Neural progenitor cell (in vitro differentiated cells): ENCODE data around the gene MASP2. TPM values are rescaled to one million over a fixed set of nuclear protein-coding genes. Genes with fewer than 3 reads are reported as not detected.

Experiments
- DNase-seq: peaks from one replicate; pipeline ENCODE4 v3.0.0-alpha.2; 2016; ENCODE audit warnings: low spot score
- H2AFZ ChIP-seq: fragments of 200-600 bp; sonication (generic); replicated peaks from 2 replicates; pipeline ENCODE4 v1.6.1; 2016; ENCODE audit warnings: antibody characterized with exemption
- H3F3A ChIP-seq: fragments of 200-600 bp; sonication (generic); 2 replicates; pipeline ENCODE4 v1.6.1; 2016; ENCODE audit warnings: antibody characterized with exemption, low read depth
- H3K27ac ChIP-seq: fragments of 200-600 bp; sonication (generic); 2 replicates; pipeline ENCODE4 v1.5.1; 2016; ENCODE audit warnings: mild to moderate bottlenecking
- H3K27me3 ChIP-seq: fragments of 200-600 bp; sonication (generic); 2 replicates; pipeline ENCODE4 v1.6.1; 2016; ENCODE audit warnings: mild to moderate bottlenecking, moderate library complexity
- H3K36me3 ChIP-seq: fragments of 200-600 bp; sonication (generic); 2 replicates; pipeline ENCODE4 v1.5.1; 2016
- H3K4me1 ChIP-seq: fragments of 200-600 bp; sonication (generic); 2 replicates; pipeline ENCODE4 v1.6.1; 2016; ENCODE audit warnings: mixed run types
- H3K4me2 ChIP-seq: fragments of 200-600 bp; sonication (generic); 2 replicates; pipeline ENCODE4 v1.6.1; 2016
- H3K4me3 ChIP-seq: fragments of 200-600 bp; sonication (generic); 2 replicates; pipeline ENCODE4 v1.5.1; 2016
- H3K79me2 ChIP-seq: fragments of 200-600 bp; sonication (generic); 2 replicates; pipeline ENCODE4 v1.6.1; 2016; ENCODE audit warnings: low read depth
- H3K9ac ChIP-seq: fragments of 200-600 bp; sonication (generic); 2 replicates; pipeline ENCODE4 v1.6.1; 2016
- H3K9me3 ChIP-seq: fragments of 200-600 bp; sonication (generic); 2 replicates; pipeline ENCODE4 v1.5.1; 2016; ENCODE audit warnings: low read depth
- H4K20me1 ChIP-seq: fragments of 200-600 bp; sonication (generic); 2 replicates; pipeline ENCODE4 v1.6.1; 2016; ENCODE audit warnings: low read depth
- H3K27ac Mint-ChIP-seq: 3 replicates; pipeline ENCODE4 v1.8.0; 2021; ENCODE audit warnings: mixed read lengths
- H3K27me3 Mint-ChIP-seq: 2 replicates; pipeline ENCODE4 v1.8.0; 2022; ENCODE audit warnings: low read depth, mild to moderate bottlenecking, inconsistent platforms, moderate library complexity, mixed read lengths; ENCODE audit not compliant: insufficient read depth
- H3K36me3 Mint-ChIP-seq: 3 replicates; pipeline ENCODE4 v1.8.0; 2021; ENCODE audit warnings: mixed read lengths
- H3K4me1 Mint-ChIP-seq: 3 replicates; pipeline ENCODE4 v1.8.0; 2021; ENCODE audit warnings: mixed read lengths
- H3K4me3 Mint-ChIP-seq: 3 replicates; pipeline ENCODE4 v1.8.0; 2021; ENCODE audit warnings: mild to moderate bottlenecking, moderate library complexity, mixed read lengths
- H3K9me3 Mint-ChIP-seq: 3 replicates; pipeline ENCODE4 v1.8.0; 2020; ENCODE audit warnings: mixed read lengths
- CTCF ChIP-seq: fragments of 200-600 bp; sonication (generic); IDR thresholded peaks from 2 replicates; pipeline ENCODE4 v1.5.1; 2017; ENCODE audit warnings: antibody characterized with exemption, mild to moderate bottlenecking
- EZH2 ChIP-seq: fragments of 200-600 bp; sonication (generic); IDR thresholded peaks from 2 replicates; pipeline ENCODE4 v1.6.1; 2017; ENCODE audit warnings: antibody characterized with exemption, mild to moderate bottlenecking, moderate library complexity
- EZH2phosphoT487 ChIP-seq: fragments of 200-600 bp; sonication (generic); IDR thresholded peaks from 2 replicates; pipeline ENCODE4 v1.6.1; 2017; ENCODE audit warnings: antibody characterized with exemption
- total RNA-seq: library from RNA; depleted of rRNA; stranded (reverse); fragments of >200 nt; gene quantifications from 2 replicates; pipeline ENCODE4 v1.2.3, GENCODE V29; 2015; ENCODE audit warnings: low replicate concordance

MASP2 gene
- total RNA-seq, 1 donor from 2014 or later, result not detected

GRCh38 chr1:11025618-11026017, 21.4 kb downstream of the MASP2 start:
- H3K4me3 Mint-ChIP-seq, result no peak overlapping the region
- Histone ChIP-seq H3F3A (peaks cover 73% of the 10 kb centered on the region), H3K79me2 (peaks cover 13% of the 10 kb centered on the region), H3K4me3 (no peak overlapping the region), H3K27me3 (no peaks in the 10 kb centered on the region), H3K4me2 (no peak overlapping the region), H3K27ac (peak overlapping the region; percentile 6), H3K36me3 (peaks cover 35% of the 10 kb centered on the region), H3K9ac (no peak overlapping the region), H4K20me1 (peaks cover 48% of the 10 kb centered on the region), H2AFZ (no peak overlapping the region), H3K9me3 (no peaks in the 10 kb centered on the region), H3K4me1 (no peaks in the 10 kb centered on the region)
- no peak overlapping the region for H3K27ac Mint-ChIP-seq
- H3K9me3 Mint-ChIP-seq, result no peaks in the 10 kb centered on the region
- no peak for TF ChIP-seq CTCF
- TF ChIP-seq EZH2, result no peak
- no peak for TF ChIP-seq EZH2phosphoT487
- no peaks in the 10 kb centered on the region for H3K4me1 Mint-ChIP-seq
- H3K27me3 Mint-ChIP-seq, result peaks cover 2% of the 10 kb centered on the region
- peaks cover 30% of the 10 kb centered on the region for H3K36me3 Mint-ChIP-seq
- DNase-seq, result no peak

GRCh38 chr1:11024874-11025203, 22.2 kb downstream of the MASP2 start:
- Histone ChIP-seq H4K20me1 (peaks cover 54% of the 10 kb centered on the region), H3K27me3 (no peaks in the 10 kb centered on the region), H3K9ac (peak overlapping the region; percentile 10), H3K4me1 (no peaks in the 10 kb centered on the region), H3K79me2 (peaks cover 21% of the 10 kb centered on the region), H3K27ac (no peak overlapping the region), H3F3A (peaks cover 72% of the 10 kb centered on the region), H3K36me3 (peaks cover 41% of the 10 kb centered on the region), H2AFZ (no peak overlapping the region), H3K4me3 (no peak overlapping the region), H3K4me2 (no peak overlapping the region), H3K9me3 (no peaks in the 10 kb centered on the region)
- peak overlapping the region; percentile 24 for H3K4me3 Mint-ChIP-seq
- TF ChIP-seq EZH2phosphoT487 (no peak), CTCF (no peak), EZH2 (no peak)
- H3K27me3 Mint-ChIP-seq, result peaks cover 2% of the 10 kb centered on the region
- H3K27ac Mint-ChIP-seq, result no peak overlapping the region
- H3K4me1 Mint-ChIP-seq, result no peaks in the 10 kb centered on the region
- peaks cover 32% of the 10 kb centered on the region for H3K36me3 Mint-ChIP-seq
- H3K9me3 Mint-ChIP-seq, result no peaks in the 10 kb centered on the region
- DNase-seq, result no peak

- peaks cover 22% of the 10 kb centered on the region for H3K79me2 ChIP-seq
- H3K4me3 ChIP-seq, result no peak overlapping the region
- peaks cover 43% of the 10 kb centered on the region for H3K36me3 ChIP-seq
- Mint-ChIP-seq H3K9me3 (no peaks in the 10 kb centered on the region), H3K27me3 (peaks cover 2% of the 10 kb centered on the region), H3K36me3 (peaks cover 32% of the 10 kb centered on the region), H3K4me1 (no peaks in the 10 kb centered on the region), H3K4me3 (no peak overlapping the region), H3K27ac (no peak overlapping the region)
- no peak overlapping the region for H3K4me2 ChIP-seq
- H3K4me1 ChIP-seq, result no peaks in the 10 kb centered on the region
- no peak overlapping the region for H3K27ac ChIP-seq
- H3F3A ChIP-seq, result peaks cover 69% of the 10 kb centered on the region
- DNase-seq, result no peak
- H3K9ac ChIP-seq, result peak overlapping the region; percentile 10
- no peaks in the 10 kb centered on the region for H3K9me3 ChIP-seq
- H4K20me1 ChIP-seq, result peaks cover 56% of the 10 kb centered on the region
- TF ChIP-seq CTCF, result no peak
- TF ChIP-seq EZH2phosphoT487, result no peak
- TF ChIP-seq EZH2, result no peak
- no peak overlapping the region for H2AFZ ChIP-seq
- H3K27me3 ChIP-seq, result no peaks in the 10 kb centered on the region
Measured at GRCh38 chr1:11024154-11024873, 22.7 kb downstream of the MASP2 start.
